Loucy (cell line): ENCODE data around the gene TAS1R1.

Source experiments
- H2AFZ ChIP-seq: fragments of 200-600 bp; sonication (generic); 2 replicates; pipeline ENCODE4 v1.6.0; 2016; ENCODE audit warnings: antibody characterized with exemption, mild to moderate bottlenecking, low read length, moderate library complexity
- H3F3A ChIP-seq: fragments of 200-600 bp; 2 replicates; pipeline ENCODE4 v1.6.0; 2016; ENCODE audit warnings: antibody characterized with exemption, low read depth, mild to moderate bottlenecking
- H3K27me3 ChIP-seq: fragments of 200-600 bp; sonication (generic); 2 replicates; pipeline ENCODE4 v1.6.1; 2014; ENCODE audit warnings: low read length, mild to moderate bottlenecking; ENCODE audit not compliant: insufficient read depth, poor library complexity, severe bottlenecking
- H3K36me3 ChIP-seq: fragments of 200-600 bp; sonication (generic); 2 replicates; pipeline ENCODE4 v1.6.1; 2016; ENCODE audit warnings: low read length; ENCODE audit not compliant: insufficient read depth
- H3K4me1 ChIP-seq: fragments of 200-600 bp; sonication (generic); 2 replicates; pipeline ENCODE4 v1.5.1; 2014; ENCODE audit warnings: low read length, mild to moderate bottlenecking; ENCODE audit not compliant: insufficient read depth, poor library complexity, severe bottlenecking
- H3K4me2 ChIP-seq: fragments of 200-600 bp; sonication (generic); 2 replicates; pipeline ENCODE4 v1.6.0; 2014; ENCODE audit warnings: antibody characterized with exemption, low read length, low read depth, mild to moderate bottlenecking; ENCODE audit not compliant: poor library complexity, severe bottlenecking
- H3K4me3 ChIP-seq: fragments of 200-600 bp; sonication (generic); 2 replicates; pipeline ENCODE4 v1.5.1; 2014; ENCODE audit warnings: low read length, mild to moderate bottlenecking, mixed read lengths; ENCODE audit not compliant: poor library complexity, severe bottlenecking
- H3K79me2 ChIP-seq: fragments of 200-600 bp; sonication (generic); 2 replicates; pipeline ENCODE4 v1.6.1; 2014; ENCODE audit warnings: low read length; ENCODE audit not compliant: insufficient read depth
- H3K9ac ChIP-seq: fragments of 200-600 bp; sonication (generic); 2 replicates; pipeline ENCODE4 v1.6.0; 2014; ENCODE audit warnings: mild to moderate bottlenecking, low read depth, low read length, moderate library complexity; ENCODE audit not compliant: poor library complexity, severe bottlenecking
- H3K9me2 ChIP-seq: fragments of 200-600 bp; sonication (generic); replicated peaks from 2 replicates; pipeline ENCODE4 v1.6.1; 2016; ENCODE audit warnings: low read depth, low read length, mixed read lengths
- H3K9me3 ChIP-seq: fragments of 200-600 bp; sonication (generic); 2 replicates; pipeline ENCODE4 v1.6.1; 2014; ENCODE audit warnings: mild to moderate bottlenecking, antibody characterized with exemption, low read length, low read depth; ENCODE audit not compliant: insufficient read depth
- H4K20me1 ChIP-seq: fragments of 200-600 bp; sonication (generic); 2 replicates; pipeline ENCODE4 v1.6.0; 2014; ENCODE audit warnings: antibody characterized with exemption, low read length, mild to moderate bottlenecking; ENCODE audit not compliant: insufficient read depth, poor library complexity, severe bottlenecking
- EZH2phosphoT487 ChIP-seq: fragments of 200-600 bp; IDR thresholded peaks from 2 replicates; pipeline ENCODE4 v1.6.1; 2018; ENCODE audit warnings: antibody characterized with exemption, mild to moderate bottlenecking, moderate library complexity, borderline replicate concordance
- TF ChIP-seq, protein P1 (sequence below): fragments of 200-600 bp; sonication (generic); conservative IDR thresholded peaks from 2 replicates; pipeline ENCODE4 v1.5.1; 2014; ENCODE audit warnings: mild to moderate bottlenecking, antibody characterized with exemption, low read length

TAS1R1 gene

DNA sequence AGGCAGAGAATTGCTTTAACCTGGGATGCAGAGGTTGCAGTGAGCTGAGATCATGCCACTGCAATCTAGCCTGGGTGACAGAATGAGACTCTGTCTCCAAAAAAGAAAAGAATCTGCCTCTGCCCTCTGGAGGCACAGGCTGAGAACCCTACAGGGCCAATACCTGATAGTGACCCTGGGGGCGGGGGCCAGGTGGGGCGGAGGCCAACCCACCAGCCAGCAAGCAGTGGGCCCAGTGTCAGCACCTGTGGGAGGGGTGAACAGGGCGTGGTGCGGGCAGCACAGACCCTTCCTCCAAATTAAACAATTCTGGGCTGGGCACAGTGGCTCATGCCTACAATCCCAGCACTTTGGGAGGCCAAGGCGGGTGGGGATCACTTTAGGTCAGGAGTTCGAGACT lies 44.6 kb upstream of the TAS1R1 start:
- Histone ChIP-seq H3K4me1 (no peaks in the 10 kb centered on the region), H2AFZ (no peak overlapping the region), H3K9ac (no peak overlapping the region), H3K4me2 (no peak overlapping the region), H3K4me3 (no peak overlapping the region), H3K9me2 (no peaks in the 10 kb centered on the region), H3K27me3 (no peaks in the 10 kb centered on the region), H3K9me3 (no peaks in the 10 kb centered on the region), H3F3A (no peaks in the 10 kb centered on the region), H3K79me2 (no peaks in the 10 kb centered on the region), H4K20me1 (no peaks in the 10 kb centered on the region), H3K36me3 (no peaks in the 10 kb centered on the region)
- TF ChIP-seq, protein P1, sequence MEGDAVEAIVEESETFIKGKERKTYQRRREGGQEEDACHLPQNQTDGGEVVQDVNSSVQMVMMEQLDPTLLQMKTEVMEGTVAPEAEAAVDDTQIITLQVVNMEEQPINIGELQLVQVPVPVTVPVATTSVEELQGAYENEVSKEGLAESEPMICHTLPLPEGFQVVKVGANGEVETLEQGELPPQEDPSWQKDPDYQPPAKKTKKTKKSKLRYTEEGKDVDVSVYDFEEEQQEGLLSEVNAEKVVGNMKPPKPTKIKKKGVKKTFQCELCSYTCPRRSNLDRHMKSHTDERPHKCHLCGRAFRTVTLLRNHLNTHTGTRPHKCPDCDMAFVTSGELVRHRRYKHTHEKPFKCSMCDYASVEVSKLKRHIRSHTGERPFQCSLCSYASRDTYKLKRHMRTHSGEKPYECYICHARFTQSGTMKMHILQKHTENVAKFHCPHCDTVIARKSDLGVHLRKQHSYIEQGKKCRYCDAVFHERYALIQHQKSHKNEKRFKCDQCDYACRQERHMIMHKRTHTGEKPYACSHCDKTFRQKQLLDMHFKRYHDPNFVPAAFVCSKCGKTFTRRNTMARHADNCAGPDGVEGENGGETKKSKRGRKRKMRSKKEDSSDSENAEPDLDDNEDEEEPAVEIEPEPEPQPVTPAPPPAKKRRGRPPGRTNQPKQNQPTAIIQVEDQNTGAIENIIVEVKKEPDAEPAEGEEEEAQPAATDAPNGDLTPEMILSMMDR, result no peak
- no peak for TF ChIP-seq EZH2phosphoT487

DNA sequence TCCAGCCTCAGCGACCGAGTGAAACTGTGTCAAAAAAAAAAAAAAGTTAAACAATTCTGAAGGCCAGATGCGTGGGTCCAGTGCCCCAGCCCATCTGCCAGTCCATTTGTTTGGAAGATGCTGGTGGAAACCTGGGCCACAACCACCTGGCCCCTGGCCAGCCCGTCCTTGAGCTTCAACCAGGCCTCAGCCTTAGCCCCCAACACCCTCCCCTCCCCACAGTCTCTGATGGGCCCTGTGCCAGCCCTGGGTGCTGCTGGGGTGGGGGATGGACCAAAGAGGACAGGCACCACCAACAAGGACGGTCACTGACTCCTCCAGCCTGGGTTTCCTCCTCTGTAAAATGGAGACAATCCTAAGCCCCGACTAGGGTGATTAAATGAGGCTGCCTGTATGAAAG lies 44.1 kb upstream of the TAS1R1 start:
- no peak overlapping the region for H3K4me3 ChIP-seq
- no peaks in the 10 kb centered on the region for H3K9me3 ChIP-seq
- H3F3A ChIP-seq, result no peaks in the 10 kb centered on the region
- no peaks in the 10 kb centered on the region for H3K79me2 ChIP-seq
- no peaks in the 10 kb centered on the region for H3K9me2 ChIP-seq
- no peaks in the 10 kb centered on the region for H3K4me1 ChIP-seq
- no peaks in the 10 kb centered on the region for H3K27me3 ChIP-seq
- H3K4me2 ChIP-seq, result no peak overlapping the region
- H3K36me3 ChIP-seq, result no peaks in the 10 kb centered on the region
- no peaks in the 10 kb centered on the region for H4K20me1 ChIP-seq
- no peak overlapping the region for H2AFZ ChIP-seq
- TF ChIP-seq EZH2phosphoT487, result no peak
- TF ChIP-seq, protein P1, result no peak
- H3K9ac ChIP-seq, result no peak overlapping the region

DNA sequence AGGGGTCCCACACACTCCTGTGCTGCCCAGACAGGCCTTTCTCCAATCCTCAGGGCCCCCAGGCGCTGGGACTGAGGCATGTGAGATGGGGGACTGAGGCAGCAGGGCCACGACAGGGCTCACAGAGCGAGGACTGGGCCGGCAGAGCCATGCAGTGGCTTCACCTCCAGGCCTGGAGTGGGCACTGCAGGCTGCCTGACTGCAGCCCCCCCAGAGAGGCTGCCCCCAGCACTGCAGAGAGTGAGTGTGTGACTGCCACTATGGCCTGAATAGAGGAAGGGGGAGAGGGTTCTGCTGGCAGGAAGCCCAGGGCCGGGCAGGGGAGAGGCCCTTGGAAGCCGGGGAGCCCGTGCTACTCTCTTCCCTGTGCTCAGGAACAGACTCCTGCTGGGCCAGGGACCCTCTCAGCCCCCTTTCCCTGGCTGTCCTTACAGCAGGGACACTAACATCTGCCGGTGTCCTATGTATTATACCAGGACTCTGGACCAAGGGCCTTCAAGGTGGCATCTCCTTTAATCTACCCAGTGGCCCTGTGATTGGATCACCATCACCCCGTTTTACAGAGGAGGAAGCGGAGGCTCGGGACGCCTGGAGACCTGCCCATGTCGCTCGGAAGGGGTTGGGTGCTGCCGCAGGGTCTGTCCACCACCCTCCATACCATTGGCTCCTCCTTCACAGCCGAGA lies 43.4 kb upstream of the TAS1R1 start:
- Histone ChIP-seq H2AFZ (no peak overlapping the region), H4K20me1 (no peaks in the 10 kb centered on the region), H3K4me3 (no peak overlapping the region), H3K9ac (no peak overlapping the region), H3K9me3 (no peaks in the 10 kb centered on the region), H3K36me3 (no peaks in the 10 kb centered on the region), H3K4me1 (no peaks in the 10 kb centered on the region), H3K27me3 (no peaks in the 10 kb centered on the region), H3K79me2 (no peaks in the 10 kb centered on the region), H3F3A (no peaks in the 10 kb centered on the region), H3K9me2 (no peaks in the 10 kb centered on the region), H3K4me2 (no peak overlapping the region)
- TF ChIP-seq, protein P1, result no peak
- TF ChIP-seq EZH2phosphoT487, result no peak
